ENCODE results near the gene ZNF827.

GRCh38 chr4:145839151-145839550 is 99.5 kb downstream of the ZNF827 start:
- TF ChIP-seq CTCF (IDR thresholded peaks at IDR 0.05) (no peak), POLR2A (IDR thresholded peaks at IDR 0.05) (no peak)
